Measurements from ENCODE around the gene PEX13.

DNA sequence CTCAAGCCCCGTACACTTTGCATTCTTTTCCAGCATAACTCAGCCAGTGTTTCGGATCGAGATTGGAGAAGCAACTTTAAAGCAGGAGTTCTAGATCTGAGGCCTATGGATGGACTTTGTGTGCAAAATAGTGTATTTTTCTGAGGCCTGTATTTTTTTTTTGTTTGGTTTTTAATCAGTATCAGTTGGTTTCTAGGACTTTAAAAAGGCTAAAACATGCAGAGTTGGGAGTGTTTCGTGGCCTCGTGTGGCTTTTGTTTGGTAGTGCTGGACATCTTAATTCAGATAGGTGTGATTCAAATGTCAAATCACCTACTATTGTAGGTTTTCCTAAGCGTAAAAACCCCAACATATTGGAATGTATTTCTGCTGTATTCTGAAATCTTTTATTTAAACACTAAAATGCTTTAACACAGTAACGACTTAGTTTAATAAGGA is 817 bp downstream of the PEX13 start:
- TF ChIP-seq, protein P1, sequence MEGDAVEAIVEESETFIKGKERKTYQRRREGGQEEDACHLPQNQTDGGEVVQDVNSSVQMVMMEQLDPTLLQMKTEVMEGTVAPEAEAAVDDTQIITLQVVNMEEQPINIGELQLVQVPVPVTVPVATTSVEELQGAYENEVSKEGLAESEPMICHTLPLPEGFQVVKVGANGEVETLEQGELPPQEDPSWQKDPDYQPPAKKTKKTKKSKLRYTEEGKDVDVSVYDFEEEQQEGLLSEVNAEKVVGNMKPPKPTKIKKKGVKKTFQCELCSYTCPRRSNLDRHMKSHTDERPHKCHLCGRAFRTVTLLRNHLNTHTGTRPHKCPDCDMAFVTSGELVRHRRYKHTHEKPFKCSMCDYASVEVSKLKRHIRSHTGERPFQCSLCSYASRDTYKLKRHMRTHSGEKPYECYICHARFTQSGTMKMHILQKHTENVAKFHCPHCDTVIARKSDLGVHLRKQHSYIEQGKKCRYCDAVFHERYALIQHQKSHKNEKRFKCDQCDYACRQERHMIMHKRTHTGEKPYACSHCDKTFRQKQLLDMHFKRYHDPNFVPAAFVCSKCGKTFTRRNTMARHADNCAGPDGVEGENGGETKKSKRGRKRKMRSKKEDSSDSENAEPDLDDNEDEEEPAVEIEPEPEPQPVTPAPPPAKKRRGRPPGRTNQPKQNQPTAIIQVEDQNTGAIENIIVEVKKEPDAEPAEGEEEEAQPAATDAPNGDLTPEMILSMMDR (IDR thresholded peaks at IDR 0.05; ENCODE audit: borderline replicate concordance, extremely low read depth, low read length, poor library complexity, severe bottlenecking) = no peak
- no peak for TF ChIP-seq EZH2 (IDR thresholded peaks at IDR 0.05; ENCODE audit: borderline replicate concordance, low read depth, low read length, severe bottlenecking)

Measured in DND-41 (cell line).